Measurements from ENCODE around the gene SLC6A17. TPM values are rescaled to one million over a fixed set of nuclear protein-coding genes. Genes with fewer than 3 reads are reported as not detected.

The SLC6A17 gene
- total RNA-seq, 1 donor from 2014 or later: 0.58 TPM

GRCh38 chr1:110209715-110210603 is 59.7 kb downstream of the SLC6A17 start, which contains the start of gene KCNC4:
KCNC4 (plus strand) TSS chr1:110210314; CDS start chr1:110211500, 1,186 bp downstream.
- TF ChIP-seq CTCF (conservative IDR thresholded peaks at IDR 0.05): no peak
- peak within 1 kb of the TSS; percentile 90 for H3K27ac Mint-ChIP-seq
- H3K36me3 Mint-ChIP-seq: no peaks in the 10 kb centered on the region
- H3K9me3 Mint-ChIP-seq: no peaks in the 10 kb centered on the region
- peak within 1 kb of the TSS; percentile 90 for H3K4me3 Mint-ChIP-seq
- peaks cover 21% of the 10 kb centered on the region for H3K4me1 Mint-ChIP-seq (ENCODE audit: unreplicated experiment)
- DNase-seq (ENCODE audit: extremely low spot score, unreplicated experiment): peak; percentile 77
- peaks cover 68% of the 10 kb centered on the region for H3K27me3 Mint-ChIP-seq

DNA sequence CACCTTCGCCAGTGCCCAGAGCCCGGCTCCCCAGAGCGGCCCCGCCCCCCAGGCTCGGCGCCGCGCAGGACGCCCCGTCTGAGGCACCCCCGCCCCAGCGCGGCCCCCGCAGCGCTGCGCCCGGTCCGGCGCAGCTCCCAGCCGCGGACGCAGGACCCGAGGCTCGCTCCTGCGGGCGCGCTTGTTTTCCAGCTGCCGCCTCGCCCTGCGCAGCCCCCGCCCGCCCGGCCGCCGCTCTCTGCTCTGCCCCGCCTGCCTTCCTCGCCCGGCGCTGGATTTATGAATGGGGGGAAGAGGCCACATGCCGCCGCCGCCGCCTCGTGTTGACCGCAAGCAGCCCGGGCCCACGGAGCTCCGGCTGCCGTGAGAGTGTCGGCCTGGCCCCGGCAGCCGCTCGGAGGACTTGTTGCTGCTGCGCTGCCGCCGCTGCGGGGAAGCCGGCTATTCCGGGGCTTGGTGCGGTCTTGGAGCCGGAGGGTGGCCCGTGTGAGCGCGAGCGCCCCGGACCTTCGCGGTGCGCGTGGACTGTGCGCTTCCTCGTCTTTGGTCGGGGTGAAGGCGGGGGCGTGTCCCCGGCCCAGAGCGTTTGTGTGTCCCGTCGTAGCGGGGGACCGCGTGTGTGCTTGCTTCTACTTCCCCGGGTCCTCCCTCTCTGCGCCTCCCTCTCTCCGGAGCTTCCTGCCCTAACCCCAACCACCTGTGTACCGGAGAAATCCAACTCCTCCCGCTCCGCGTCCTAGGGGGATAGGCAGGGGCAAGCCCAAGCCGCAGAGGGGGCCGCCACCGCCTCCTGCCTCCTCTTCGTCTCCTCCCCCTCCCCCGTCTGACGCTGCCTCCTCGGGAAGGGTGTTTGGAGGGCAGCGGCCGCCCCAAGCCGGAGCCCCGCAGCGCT is 60.6 kb downstream of the SLC6A17 start:
- peak; percentile 75 for DNase-seq (ENCODE audit: extremely low spot score, unreplicated experiment)
- H3K36me3 Mint-ChIP-seq: no peaks in the 10 kb centered on the region
- H3K27me3 Mint-ChIP-seq: peaks cover 72% of the 10 kb centered on the region
- no peaks in the 10 kb centered on the region for H3K9me3 Mint-ChIP-seq
- H3K4me3 Mint-ChIP-seq: peak overlapping the region; percentile 83
- no peak for TF ChIP-seq CTCF (conservative IDR thresholded peaks at IDR 0.05)
- peaks cover 25% of the 10 kb centered on the region for H3K4me1 Mint-ChIP-seq (ENCODE audit: unreplicated experiment)
- peak overlapping the region; percentile 50 for H3K27ac Mint-ChIP-seq

GRCh38 chr1:110211496-110212168 is 61.3 kb downstream of the SLC6A17 start:
- no peak for TF ChIP-seq CTCF (conservative IDR thresholded peaks at IDR 0.05)
- Mint-ChIP-seq H3K36me3 (no peaks in the 10 kb centered on the region), H3K27me3 (peaks cover 77% of the 10 kb centered on the region), H3K4me1 (ENCODE audit: unreplicated experiment) (peaks cover 26% of the 10 kb centered on the region), H3K4me3 (peak overlapping the region; percentile 83), H3K9me3 (no peaks in the 10 kb centered on the region), H3K27ac (peak overlapping the region; percentile 50)
- DNase-seq (ENCODE audit: extremely low spot score, unreplicated experiment): no peak

DNA sequence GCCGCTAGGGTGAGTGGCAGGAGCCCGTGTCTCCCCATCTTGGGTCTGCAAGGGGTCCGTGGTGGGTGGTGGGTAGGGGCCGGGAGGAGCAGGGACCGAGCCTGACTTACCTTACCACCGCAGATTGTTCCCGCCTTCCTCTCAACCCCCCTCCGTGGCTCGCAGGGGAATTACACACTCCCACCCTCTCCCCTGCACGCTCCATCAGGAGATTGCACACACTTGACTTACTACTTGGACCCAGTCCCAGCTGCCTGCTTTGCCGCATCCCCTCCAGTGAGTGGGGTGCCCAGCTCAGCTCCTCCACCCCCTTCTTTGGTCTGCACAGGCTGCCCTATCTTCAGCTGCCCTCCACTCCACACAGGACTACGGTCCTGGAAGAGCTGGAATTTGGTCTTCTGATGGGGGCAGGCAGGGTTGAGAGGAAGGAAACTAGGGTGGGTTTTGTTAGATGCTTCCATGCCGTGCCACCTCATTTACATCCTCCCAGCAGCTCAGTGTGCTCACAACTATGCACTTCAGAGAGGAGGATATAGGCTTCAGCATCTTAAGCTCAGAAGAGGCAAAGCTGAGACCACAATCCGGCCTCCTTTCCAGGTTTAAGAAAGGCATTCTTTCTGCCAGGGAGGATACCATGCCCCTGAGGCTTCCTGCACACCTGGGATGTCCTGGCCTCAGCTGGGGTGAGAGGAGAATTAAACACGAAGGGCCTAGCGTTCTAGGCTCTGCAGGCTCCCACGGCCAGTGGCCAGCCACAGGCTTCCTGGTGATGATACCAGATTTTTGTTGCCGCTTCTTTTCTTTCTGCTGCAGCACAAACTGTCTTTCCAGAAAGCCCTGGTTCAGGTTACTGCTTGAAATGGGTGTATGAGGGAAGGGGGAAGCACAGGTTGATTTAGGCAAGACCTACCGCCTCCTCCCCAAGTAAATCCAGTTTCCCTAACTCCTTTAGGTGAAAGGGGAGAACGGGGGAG is 62.2 kb downstream of the SLC6A17 start:
- Mint-ChIP-seq H3K27ac (peak overlapping the region; percentile 77), H3K4me1 (ENCODE audit: unreplicated experiment) (peaks cover 26% of the 10 kb centered on the region), H3K36me3 (no peaks in the 10 kb centered on the region), H3K4me3 (peak overlapping the region; percentile 82), H3K27me3 (peaks cover 72% of the 10 kb centered on the region), H3K9me3 (no peaks in the 10 kb centered on the region)
- TF ChIP-seq CTCF (conservative IDR thresholded peaks at IDR 0.05): peak; percentile 21
- no peak for DNase-seq (ENCODE audit: extremely low spot score, unreplicated experiment)
